GM19193 (cell line): ENCODE data around the gene ZNF684.

Source experiments
- POLR2A ChIP-seq: IDR thresholded peaks from 4 replicates; pipeline ENCODE4 v1.6.1; 2011; ENCODE audit not compliant: insufficient read depth, insufficient read length; ENCODE audit errors: extremely low read depth

ZNF684 gene

DNA sequence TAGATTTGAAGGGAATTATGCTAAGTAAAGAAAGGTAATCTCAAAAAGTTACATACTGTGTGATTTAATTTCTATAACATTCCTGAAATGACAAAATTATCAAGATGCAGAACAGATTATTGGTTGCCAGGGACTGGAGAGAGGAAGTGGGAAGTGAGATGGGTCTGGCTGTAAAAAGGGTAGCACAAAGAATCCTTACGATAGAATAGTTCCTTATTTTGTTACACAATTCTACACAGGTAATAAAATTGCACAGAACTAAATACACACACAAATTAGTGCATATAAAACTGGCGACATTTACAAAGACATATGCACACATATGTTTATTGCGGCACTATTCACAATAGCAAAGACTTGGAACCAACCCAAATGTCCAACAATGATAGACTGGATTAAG lies 33.5 kb downstream of the ZNF684 start:
- no peak for TF ChIP-seq POLR2A

DNA sequence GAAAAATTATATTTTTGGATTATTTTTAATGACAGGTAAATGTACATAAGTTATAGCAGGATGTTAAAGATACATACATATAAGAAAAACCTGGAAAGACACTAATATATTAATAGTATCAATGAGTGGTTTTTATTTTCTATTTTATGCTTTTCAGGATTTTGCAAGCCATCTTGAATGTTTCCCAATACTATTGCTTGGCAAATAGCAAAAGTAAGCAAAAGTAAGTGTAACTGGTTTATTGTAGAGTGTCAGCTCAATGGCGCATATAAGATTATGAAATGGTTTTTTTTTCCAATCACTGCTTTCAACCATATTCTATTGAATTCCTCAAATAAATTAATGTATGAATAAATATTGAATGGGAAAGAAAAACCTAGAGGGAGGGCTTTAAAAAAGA lies 36.4 kb downstream of the ZNF684 start:
- TF ChIP-seq POLR2A, result no peak

DNA sequence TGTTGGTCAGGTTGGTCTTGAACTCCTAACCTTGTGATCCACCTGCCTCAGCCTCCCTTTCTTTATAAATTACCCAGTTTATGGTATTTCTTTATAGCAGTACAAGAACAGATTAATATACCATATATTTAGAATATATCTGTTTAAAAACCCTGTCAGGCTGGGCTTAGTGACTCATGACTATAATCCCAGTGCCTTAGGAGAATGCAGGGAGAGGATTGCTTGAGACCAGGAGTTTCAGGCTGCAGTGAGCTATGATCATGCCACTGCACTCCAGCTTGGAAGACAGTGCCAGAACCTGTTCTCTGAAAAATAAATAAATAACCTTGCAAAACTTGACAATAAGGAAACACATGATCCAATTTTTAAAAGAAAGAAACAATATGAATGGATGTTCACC lies 43.9 kb downstream of the ZNF684 start:
- TF ChIP-seq POLR2A, result no peak

DNA sequence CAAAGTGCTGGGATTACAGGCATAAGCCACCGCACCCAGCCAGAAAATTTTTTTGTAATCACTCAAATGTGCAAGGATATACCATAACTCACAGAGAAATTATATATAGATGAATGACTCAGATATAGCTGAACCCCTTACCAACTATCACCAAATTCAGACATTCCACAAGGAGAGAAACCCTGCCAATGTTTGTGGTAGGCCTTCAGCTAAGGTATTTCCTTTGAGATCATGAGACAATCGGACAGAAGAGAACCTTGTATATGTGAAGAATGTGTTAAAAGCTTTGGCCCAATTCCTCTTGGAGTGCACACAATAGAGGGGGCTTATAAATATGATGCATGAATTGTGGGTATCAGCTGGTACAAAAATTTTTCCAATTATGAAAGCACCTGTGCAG lies 50.7 kb downstream of the ZNF684 start:
- no peak for TF ChIP-seq POLR2A

DNA sequence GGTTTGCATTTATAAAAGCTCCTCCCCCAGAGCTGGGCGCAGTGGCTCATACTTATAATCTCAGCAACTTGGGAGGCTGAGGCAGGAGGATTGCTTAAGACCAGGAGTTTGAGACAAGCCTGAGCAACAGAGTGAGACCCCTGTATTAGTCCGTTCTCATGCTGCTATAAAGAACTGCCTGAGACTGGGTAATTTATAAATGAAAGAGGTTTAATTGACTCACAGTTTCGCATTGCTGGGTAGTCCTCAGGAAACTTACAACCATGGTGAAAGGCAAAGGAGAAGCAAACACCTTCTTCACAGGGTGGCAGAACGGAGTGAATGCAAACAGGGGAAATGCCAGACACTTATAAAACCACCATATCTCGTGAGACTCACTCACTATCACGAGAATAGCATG lies 52.5 kb downstream of the ZNF684 start:
- TF ChIP-seq POLR2A, result no peak

- no peak for TF ChIP-seq POLR2A
These were observed 57.1 kb downstream of the ZNF684 start for GRCh38 chr1:40588586-40588985.

- TF ChIP-seq POLR2A, result no peak
These were observed 60.8 kb downstream of the ZNF684 start for GRCh38 chr1:40592107-40592803.

DNA sequence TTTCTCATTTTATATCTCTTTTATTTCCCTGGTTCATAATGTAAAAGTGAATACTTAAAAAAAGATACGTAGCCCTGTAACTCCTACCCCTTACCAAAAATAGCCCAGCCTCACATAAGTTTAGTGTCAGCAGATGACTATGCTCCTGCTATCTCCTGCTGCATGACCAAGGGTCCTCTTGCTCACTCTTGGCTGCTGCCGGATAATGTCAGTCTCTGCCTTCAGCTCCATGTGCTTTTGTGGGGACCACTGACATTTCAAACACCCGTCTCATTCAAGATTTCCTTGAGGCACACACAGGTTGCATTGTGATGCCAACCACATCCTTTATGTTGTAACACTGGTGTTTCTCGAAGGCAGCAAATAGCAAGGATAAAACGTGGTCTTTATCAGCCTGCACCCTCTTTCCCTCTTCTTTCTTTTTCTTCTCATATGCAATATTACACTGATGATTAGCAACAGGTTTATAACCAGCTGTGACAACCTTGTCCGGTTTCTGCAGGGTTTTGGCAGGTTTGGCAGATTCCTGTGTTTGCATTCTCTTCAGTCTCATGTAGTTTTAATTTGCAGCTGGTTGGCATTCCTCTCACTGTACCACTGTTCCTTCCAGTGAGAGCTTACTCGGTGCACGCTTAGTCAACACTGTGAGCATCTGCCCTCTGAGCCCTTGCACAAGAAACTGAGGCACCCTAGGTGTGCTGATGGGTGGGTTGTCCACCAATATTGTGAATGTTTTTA lies 62.2 kb downstream of the ZNF684 start:
- TF ChIP-seq POLR2A, result no peak

DNA sequence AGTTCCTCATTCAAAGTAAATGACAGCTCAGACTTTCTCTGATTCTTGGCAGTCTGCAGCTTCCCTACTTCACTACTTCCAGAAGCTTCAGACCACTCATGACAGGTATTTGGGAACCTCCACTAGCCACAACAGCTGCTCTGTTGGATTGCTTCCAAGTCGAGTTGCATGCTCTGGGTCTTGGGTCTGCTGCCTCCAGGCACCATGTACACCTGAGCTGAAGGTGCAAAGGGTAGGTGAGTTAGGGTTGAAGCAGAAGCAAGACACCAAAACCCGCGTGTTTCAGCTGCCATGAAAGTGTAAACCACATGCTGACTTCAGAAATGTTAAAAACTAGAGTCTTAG lies 62.7 kb downstream of the ZNF684 start:
- no peak for TF ChIP-seq POLR2A

DNA sequence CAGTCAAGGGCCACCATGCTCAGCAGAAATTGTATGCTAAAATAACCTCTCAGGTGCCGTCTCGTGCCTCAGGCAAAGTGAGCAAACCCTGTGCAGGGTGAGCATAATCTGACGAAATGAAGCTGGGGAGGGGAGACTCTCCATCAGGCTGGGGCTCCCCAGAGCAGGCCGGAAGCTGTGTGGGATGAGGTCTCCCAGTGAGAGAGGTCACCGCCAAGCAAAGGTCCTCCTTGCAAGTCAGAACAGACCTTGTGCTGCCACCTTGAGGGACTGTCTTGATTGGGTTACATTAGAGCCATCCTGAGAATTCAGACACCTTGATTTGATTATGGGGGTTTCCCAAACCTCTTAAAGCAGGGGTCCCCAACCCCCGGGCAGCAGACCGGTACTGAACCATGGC lies 64.2 kb downstream of the ZNF684 start:
- no peak for TF ChIP-seq POLR2A
